Measurements from ENCODE around the gene ASCL3. TPM values are rescaled to one million over a fixed set of nuclear protein-coding genes. Genes with fewer than 3 reads are reported as not detected.
"Not testable (repeated sequence)": the region's sequence is repeated elsewhere in the genome, so short reads cannot be mapped to it uniquely, and the experiment has no call there.

The ASCL3 gene
- total RNA-seq, 2 donors from 2014 or later: not detected

DNA sequence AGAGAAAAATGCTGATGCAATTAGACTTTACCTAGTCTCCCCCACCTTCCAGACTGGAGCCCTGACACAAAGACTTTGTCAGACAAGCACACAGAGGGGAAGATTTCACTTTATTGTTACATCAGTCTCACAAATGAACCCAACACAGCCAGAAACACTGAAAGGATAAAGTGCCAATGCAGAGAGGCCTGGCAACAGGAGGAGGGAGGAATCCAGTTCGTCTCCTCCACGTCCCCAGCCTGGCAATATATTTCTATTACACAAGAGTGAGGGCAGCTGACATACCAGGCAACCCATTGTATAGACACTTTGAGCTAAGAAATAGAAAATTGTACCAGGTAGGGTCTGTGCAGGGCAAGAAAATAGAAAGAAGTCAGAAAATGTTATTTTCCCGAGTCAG lies 37.7 kb upstream of the ASCL3 start:
- Mint-ChIP-seq H3K4me1 (no peaks in the 10 kb centered on the region), H3K36me3 (ENCODE audit: low read depth) (peaks cover 3% of the 10 kb centered on the region), H3K27ac (no peak overlapping the region), H3K4me3 (no peak overlapping the region), H3K27me3 (ENCODE audit: insufficient read depth) (no peaks in the 10 kb centered on the region), H3K9me3 (peaks cover 9% of the 10 kb centered on the region)
- no peak overlapping the region for H3K4me3 ChIP-seq (ENCODE audit: low read length)
- H3K9me3 ChIP-seq (ENCODE audit: control insufficient read depth, low read length): no peaks in the 10 kb centered on the region
- WGBS, 2 experiments (ENCODE audit: insufficient coverage in 1 of 2, insufficient read length in 1 of 2): 97 to 100% methylated on average over 2 to 3 of the region's 3 CpGs
- no peaks in the 10 kb centered on the region for H3K4me1 ChIP-seq (ENCODE audit: control insufficient read depth, insufficient read depth, low read length)
- H3K27ac ChIP-seq (ENCODE audit: low read depth, low read length): no peak overlapping the region
- H3K36me3 ChIP-seq (ENCODE audit: control insufficient read depth, insufficient read depth, low read length): no peaks in the 10 kb centered on the region
- no peaks in the 10 kb centered on the region for H3K27me3 ChIP-seq (ENCODE audit: control insufficient read depth, insufficient read depth, low read length, poor library complexity, severe bottlenecking)
- no peak for DNase-seq
- TF ChIP-seq, protein P1, sequence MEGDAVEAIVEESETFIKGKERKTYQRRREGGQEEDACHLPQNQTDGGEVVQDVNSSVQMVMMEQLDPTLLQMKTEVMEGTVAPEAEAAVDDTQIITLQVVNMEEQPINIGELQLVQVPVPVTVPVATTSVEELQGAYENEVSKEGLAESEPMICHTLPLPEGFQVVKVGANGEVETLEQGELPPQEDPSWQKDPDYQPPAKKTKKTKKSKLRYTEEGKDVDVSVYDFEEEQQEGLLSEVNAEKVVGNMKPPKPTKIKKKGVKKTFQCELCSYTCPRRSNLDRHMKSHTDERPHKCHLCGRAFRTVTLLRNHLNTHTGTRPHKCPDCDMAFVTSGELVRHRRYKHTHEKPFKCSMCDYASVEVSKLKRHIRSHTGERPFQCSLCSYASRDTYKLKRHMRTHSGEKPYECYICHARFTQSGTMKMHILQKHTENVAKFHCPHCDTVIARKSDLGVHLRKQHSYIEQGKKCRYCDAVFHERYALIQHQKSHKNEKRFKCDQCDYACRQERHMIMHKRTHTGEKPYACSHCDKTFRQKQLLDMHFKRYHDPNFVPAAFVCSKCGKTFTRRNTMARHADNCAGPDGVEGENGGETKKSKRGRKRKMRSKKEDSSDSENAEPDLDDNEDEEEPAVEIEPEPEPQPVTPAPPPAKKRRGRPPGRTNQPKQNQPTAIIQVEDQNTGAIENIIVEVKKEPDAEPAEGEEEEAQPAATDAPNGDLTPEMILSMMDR (conservative IDR thresholded peaks at IDR 0.05): no peak
- no peak overlapping the region for H3K9ac ChIP-seq (ENCODE audit: extremely low read depth, low read length, poor library complexity, severe bottlenecking)

DNA sequence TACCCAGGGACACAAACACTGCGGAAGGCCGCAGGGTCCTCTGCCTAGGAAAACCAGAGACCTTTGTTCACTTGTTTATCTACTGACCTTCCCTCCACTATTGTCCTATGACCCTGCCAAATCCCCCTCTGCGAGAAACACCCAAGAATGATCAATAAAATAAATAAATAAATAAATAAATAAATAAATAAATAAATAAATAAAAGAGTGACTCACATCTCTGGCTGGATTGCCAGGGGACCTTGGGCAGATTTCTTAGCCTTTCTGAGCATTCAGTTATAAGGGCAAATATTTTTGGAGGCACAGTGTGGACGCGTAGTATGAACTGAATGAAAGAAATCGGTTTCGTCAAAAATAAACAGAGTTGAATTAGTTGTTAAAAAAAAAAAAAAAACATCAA lies 36.5 kb upstream of the ASCL3 start:
- WGBS, 2 experiments (ENCODE audit: insufficient coverage in 1 of 2, insufficient read length in 1 of 2): no CpG with 5 or more reads among the region's 7 CpGs
- H3K4me3 ChIP-seq (ENCODE audit: low read length); H3K27me3 ChIP-seq (ENCODE audit: control insufficient read depth, insufficient read depth, low read length, poor library complexity, severe bottlenecking); DNase-seq; H3K4me1 Mint-ChIP-seq; H3K27ac Mint-ChIP-seq; H3K4me3 Mint-ChIP-seq; H3K4me1 ChIP-seq (ENCODE audit: control insufficient read depth, insufficient read depth, low read length); H3K36me3 Mint-ChIP-seq (ENCODE audit: low read depth); H3K27me3 Mint-ChIP-seq (ENCODE audit: insufficient read depth); H3K9me3 Mint-ChIP-seq; H3K27ac ChIP-seq (ENCODE audit: low read depth, low read length); H3K36me3 ChIP-seq (ENCODE audit: control insufficient read depth, insufficient read depth, low read length); H3K9me3 ChIP-seq (ENCODE audit: control insufficient read depth, low read length); H3K9ac ChIP-seq (ENCODE audit: extremely low read depth, low read length, poor library complexity, severe bottlenecking): not testable (repeated sequence)

DNA sequence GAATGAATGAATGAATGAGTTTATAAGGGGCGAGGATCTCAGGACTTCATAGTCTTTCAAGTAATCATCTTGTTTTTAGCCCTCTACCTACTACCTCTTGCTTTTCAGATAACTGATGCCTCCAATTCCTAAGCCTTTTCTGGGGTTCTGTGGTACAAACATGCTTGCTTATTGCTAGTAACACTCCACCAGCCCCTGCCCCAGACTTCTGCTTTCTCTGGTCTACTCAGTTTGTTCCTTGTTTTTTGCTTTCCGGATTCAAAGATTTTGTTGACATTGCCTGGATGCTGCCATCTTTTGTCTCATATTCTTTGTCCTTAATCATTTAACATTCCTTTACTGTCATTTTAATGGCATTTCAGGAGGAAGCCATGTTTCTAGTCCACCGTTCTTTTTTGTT lies 30.3 kb upstream of the ASCL3 start:
- Histone ChIP-seq H3K4me1 (ENCODE audit: control insufficient read depth, insufficient read depth, low read length) (no peaks in the 10 kb centered on the region), H3K27ac (ENCODE audit: low read depth, low read length) (no peak overlapping the region), H3K27me3 (ENCODE audit: control insufficient read depth, insufficient read depth, low read length, poor library complexity, severe bottlenecking) (no peaks in the 10 kb centered on the region), H3K9me3 (ENCODE audit: control insufficient read depth, low read length) (no peaks in the 10 kb centered on the region), H3K9ac (ENCODE audit: extremely low read depth, low read length, poor library complexity, severe bottlenecking) (no peak overlapping the region), H3K36me3 (ENCODE audit: control insufficient read depth, insufficient read depth, low read length) (no peaks in the 10 kb centered on the region), H3K4me3 (ENCODE audit: low read length) (no peak overlapping the region)
- Mint-ChIP-seq H3K27me3 (ENCODE audit: insufficient read depth) (no peaks in the 10 kb centered on the region), H3K36me3 (ENCODE audit: low read depth) (peaks cover 3% of the 10 kb centered on the region), H3K9me3 (peaks cover 9% of the 10 kb centered on the region), H3K27ac (no peak overlapping the region), H3K4me1 (no peaks in the 10 kb centered on the region), H3K4me3 (no peak overlapping the region)
- WGBS, 2 experiments (ENCODE audit: insufficient coverage in 1 of 2, insufficient read length in 1 of 2): 74 to 90% methylated on average over 2 to 3 of the region's 3 CpGs
- DNase-seq: no peak
- TF ChIP-seq, protein P1 (conservative IDR thresholded peaks at IDR 0.05): no peak

DNA sequence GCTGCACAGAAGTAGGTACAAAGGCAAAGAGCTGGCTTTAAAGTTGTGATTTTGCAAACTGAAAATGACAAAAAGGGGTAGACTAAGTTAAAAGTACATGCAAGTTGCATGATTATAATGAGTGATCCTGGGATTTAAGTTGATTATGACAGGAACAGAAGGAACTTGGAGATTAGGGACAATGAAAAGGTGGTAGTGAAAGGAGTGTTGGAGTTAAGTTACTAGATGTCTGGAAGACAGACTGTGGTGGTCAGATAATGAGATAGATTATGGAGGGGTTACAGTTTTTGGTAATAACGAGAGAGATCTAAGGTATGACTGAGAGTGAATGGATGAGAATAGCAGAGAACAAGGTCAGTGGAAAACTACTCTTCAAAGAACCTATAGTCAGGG lies 29.1 kb upstream of the ASCL3 start:
- H3K4me1 ChIP-seq (ENCODE audit: control insufficient read depth, insufficient read depth, low read length): no peaks in the 10 kb centered on the region
- no peaks in the 10 kb centered on the region for H3K27me3 ChIP-seq (ENCODE audit: control insufficient read depth, insufficient read depth, low read length, poor library complexity, severe bottlenecking)
- H3K4me3 Mint-ChIP-seq: no peak overlapping the region
- H3K9ac ChIP-seq (ENCODE audit: extremely low read depth, low read length, poor library complexity, severe bottlenecking): no peak overlapping the region
- peaks cover 8% of the 10 kb centered on the region for H3K9me3 Mint-ChIP-seq
- no peaks in the 10 kb centered on the region for H3K9me3 ChIP-seq (ENCODE audit: control insufficient read depth, low read length)
- TF ChIP-seq, protein P1 (conservative IDR thresholded peaks at IDR 0.05): no peak
- H3K4me3 ChIP-seq (ENCODE audit: low read length): no peak overlapping the region
- H3K4me1 Mint-ChIP-seq: no peaks in the 10 kb centered on the region
- H3K36me3 ChIP-seq (ENCODE audit: control insufficient read depth, insufficient read depth, low read length): no peaks in the 10 kb centered on the region
- H3K27me3 Mint-ChIP-seq (ENCODE audit: insufficient read depth): no peaks in the 10 kb centered on the region
- H3K27ac Mint-ChIP-seq: no peak overlapping the region
- 84 to 100% methylated on average over 1 of the region's 1 CpG for WGBS, 2 experiments (ENCODE audit: insufficient coverage in 1 of 2, insufficient read length in 1 of 2)
- peaks cover 3% of the 10 kb centered on the region for H3K36me3 Mint-ChIP-seq (ENCODE audit: low read depth)
- H3K27ac ChIP-seq (ENCODE audit: low read depth, low read length): no peak overlapping the region
- no peak for DNase-seq
